Measurements from ENCODE around the gene HEATR5B.

Gene HEATR5B

GRCh38 chr2:37020212-37020886, 63.8 kb downstream of the HEATR5B start:
- H3K4me3 ChIP-seq (IDR thresholded peaks at IDR 0.05; ENCODE audit: insufficient read depth, low read depth, low read length) = no peak overlapping the region
- no peaks in the 10 kb centered on the region for H3K27me3 ChIP-seq (ENCODE audit: insufficient read depth, low read depth)
- H3K36me3 ChIP-seq (ENCODE audit: insufficient read depth) = no peaks in the 10 kb centered on the region
- no peak for TF ChIP-seq CTCF (conservative IDR thresholded peaks at IDR 0.05; ENCODE audit: low read depth, low read length)
- no peak overlapping the region for H3K27ac ChIP-seq
- H3K9ac ChIP-seq = no peak overlapping the region
- no peak overlapping the region for H2AFZ ChIP-seq (ENCODE audit: low read depth)
- H3K4me1 ChIP-seq (ENCODE audit: low read depth, poor library complexity, severe bottlenecking) = no peaks in the 10 kb centered on the region
- no peak overlapping the region for H3K4me2 ChIP-seq
- H4K20me1 ChIP-seq (ENCODE audit: insufficient read depth) = no peaks in the 10 kb centered on the region
- H3K79me2 ChIP-seq (ENCODE audit: insufficient read depth, low read depth) = no peaks in the 10 kb centered on the region

- H3K79me2 ChIP-seq (ENCODE audit: insufficient read depth, low read depth) = no peaks in the 10 kb centered on the region
- H3K27me3 ChIP-seq (ENCODE audit: insufficient read depth, low read depth) = no peaks in the 10 kb centered on the region
- no peak for TF ChIP-seq CTCF (conservative IDR thresholded peaks at IDR 0.05; ENCODE audit: low read depth, low read length)
- H3K4me1 ChIP-seq (ENCODE audit: low read depth, poor library complexity, severe bottlenecking) = peaks cover 15% of the 10 kb centered on the region
- no peak overlapping the region for H2AFZ ChIP-seq (ENCODE audit: low read depth)
- H3K27ac ChIP-seq = no peak overlapping the region
- H3K36me3 ChIP-seq (ENCODE audit: insufficient read depth) = no peaks in the 10 kb centered on the region
- H3K9ac ChIP-seq = no peak overlapping the region
- no peaks in the 10 kb centered on the region for H4K20me1 ChIP-seq (ENCODE audit: insufficient read depth)
- H3K4me2 ChIP-seq = no peak overlapping the region
- H3K4me3 ChIP-seq (IDR thresholded peaks at IDR 0.05; ENCODE audit: insufficient read depth, low read depth, low read length) = no peak overlapping the region
Observed at GRCh38 chr2:37013315-37013641, 70.9 kb downstream of the HEATR5B start.

GRCh38 chr2:37011130-37011529, 73.0 kb downstream of the HEATR5B start:
- no peaks in the 10 kb centered on the region for H3K36me3 ChIP-seq (ENCODE audit: insufficient read depth)
- H3K4me3 ChIP-seq (IDR thresholded peaks at IDR 0.05; ENCODE audit: insufficient read depth, low read depth, low read length) = no peak overlapping the region
- H3K27me3 ChIP-seq (ENCODE audit: insufficient read depth, low read depth) = no peaks in the 10 kb centered on the region
- no peak overlapping the region for H3K4me2 ChIP-seq
- H3K79me2 ChIP-seq (ENCODE audit: insufficient read depth, low read depth) = no peaks in the 10 kb centered on the region
- TF ChIP-seq CTCF (conservative IDR thresholded peaks at IDR 0.05; ENCODE audit: low read depth, low read length) = no peak
- H3K27ac ChIP-seq = no peak overlapping the region
- H3K4me1 ChIP-seq (ENCODE audit: low read depth, poor library complexity, severe bottlenecking) = peaks cover 15% of the 10 kb centered on the region
- no peaks in the 10 kb centered on the region for H4K20me1 ChIP-seq (ENCODE audit: insufficient read depth)
- H3K9ac ChIP-seq = no peak overlapping the region
- no peak overlapping the region for H2AFZ ChIP-seq (ENCODE audit: low read depth)

- Histone ChIP-seq H3K9ac (no peak overlapping the region), H3K79me2 (ENCODE audit: insufficient read depth, low read depth) (no peaks in the 10 kb centered on the region), H3K27me3 (ENCODE audit: insufficient read depth, low read depth) (no peaks in the 10 kb centered on the region), H3K4me2 (peak overlapping the region; percentile 6; the same call in 1 of the 2 replicates), H3K36me3 (ENCODE audit: insufficient read depth) (no peaks in the 10 kb centered on the region; the same call in 1 of the 2 replicates), H2AFZ (ENCODE audit: low read depth) (no peak overlapping the region), H3K4me3 (IDR thresholded peaks at IDR 0.05; ENCODE audit: insufficient read depth, low read depth, low read length) (no peak overlapping the region), H3K4me1 (ENCODE audit: low read depth, poor library complexity, severe bottlenecking) (peaks cover 14% of the 10 kb centered on the region), H3K27ac (no peak overlapping the region), H4K20me1 (ENCODE audit: insufficient read depth) (no peaks in the 10 kb centered on the region; the same call in 1 of the 2 replicates)
- no peak for TF ChIP-seq CTCF (conservative IDR thresholded peaks at IDR 0.05; ENCODE audit: low read depth, low read length)
Observed at GRCh38 chr2:37005118-37005868, 78.9 kb downstream of the HEATR5B start.
